NCI-H1417 treated with DMSO at 0.1 percent for 48 hours (cell line): ENCODE measurements around the gene IZUMO2.
"Not testable (repeated sequence)": the region's sequence is repeated elsewhere in the genome, so short reads cannot be mapped to it uniquely, and the experiment has no call there.

Experiments used
- DNase-seq: peaks from one replicate; lab custom pipeline; 2025; lab: John Stamatoyannopoulos, UW

Gene IZUMO2

DNA sequence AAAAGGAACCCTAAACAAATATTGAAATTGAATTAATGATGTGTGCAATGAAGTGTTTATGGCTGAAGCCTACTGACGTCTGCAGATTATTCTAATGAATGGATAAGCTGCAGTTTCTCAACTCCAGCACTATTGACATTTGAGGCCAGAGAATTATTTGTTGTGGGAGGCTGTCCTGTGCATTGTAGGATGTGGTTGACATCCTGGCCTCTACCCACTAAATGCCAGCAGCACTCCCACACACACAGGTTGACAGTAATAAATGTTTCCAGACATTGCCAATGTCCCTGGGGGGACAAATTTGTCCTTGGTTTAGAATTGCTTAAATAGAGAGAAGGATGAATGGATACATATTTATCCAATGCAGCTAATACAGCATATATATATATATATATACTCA is 21.1 kb upstream of the IZUMO2 start:
- no peak for DNase-seq

DNA sequence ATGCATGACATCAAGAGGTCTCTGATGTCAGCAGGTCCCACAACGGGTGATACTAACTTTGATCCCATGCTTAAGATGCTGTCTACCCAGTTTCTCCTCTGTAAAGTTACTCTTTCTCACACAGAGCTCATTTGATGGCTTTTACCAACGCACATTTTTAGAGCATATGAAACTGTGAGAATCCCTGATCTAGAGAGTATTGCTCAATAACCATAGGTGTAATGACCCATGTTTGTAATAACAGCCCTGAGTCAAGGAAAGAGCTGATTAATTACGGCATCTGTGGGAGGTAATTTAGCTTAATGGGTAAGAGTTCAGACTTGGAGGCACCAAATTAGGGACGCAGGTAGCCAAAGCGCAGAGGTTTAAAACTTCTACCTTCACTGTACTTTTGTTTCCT is 18.0 kb upstream of the IZUMO2 start:
- DNase-seq: no peak

DNA sequence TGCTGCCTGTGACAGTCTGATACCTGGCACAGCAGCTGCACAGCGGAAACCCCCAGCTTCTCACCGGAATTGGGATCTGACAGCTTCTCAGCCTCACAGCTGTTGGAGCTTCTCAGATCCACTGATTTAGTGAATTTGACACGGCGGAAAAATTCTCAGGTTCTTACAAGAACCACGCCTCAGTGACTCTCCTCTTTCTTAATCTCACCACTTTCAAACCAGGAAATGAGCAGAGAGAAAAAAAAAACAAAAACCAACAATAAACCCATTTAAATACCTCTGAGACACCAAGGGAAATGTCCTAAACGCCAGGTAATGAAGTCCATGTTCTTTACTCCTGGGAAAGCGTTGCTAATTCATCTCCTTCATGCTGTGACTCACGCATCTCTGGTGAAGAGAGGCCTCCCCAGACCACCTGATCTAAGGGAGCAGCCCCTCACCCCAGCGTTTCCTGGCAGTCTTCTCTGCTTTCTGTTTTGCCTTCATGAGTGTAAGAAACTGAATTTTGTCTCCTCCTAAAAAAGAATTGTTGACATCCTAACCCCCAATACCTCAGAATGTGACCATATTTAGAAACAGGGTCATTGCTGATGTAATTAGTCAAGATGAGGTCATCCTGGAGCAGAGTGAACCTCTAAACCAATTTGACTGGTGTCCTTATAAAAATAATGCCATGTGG is 15.9 kb upstream of the IZUMO2 start:
- DNase-seq: no peak

GRCh38 chr19:50178320-50178719 is 15.2 kb upstream of the IZUMO2 start:
- DNase-seq: no peak

GRCh38 chr19:50176775-50177174 is 13.7 kb upstream of the IZUMO2 start:
- DNase-seq: no peak

DNA sequence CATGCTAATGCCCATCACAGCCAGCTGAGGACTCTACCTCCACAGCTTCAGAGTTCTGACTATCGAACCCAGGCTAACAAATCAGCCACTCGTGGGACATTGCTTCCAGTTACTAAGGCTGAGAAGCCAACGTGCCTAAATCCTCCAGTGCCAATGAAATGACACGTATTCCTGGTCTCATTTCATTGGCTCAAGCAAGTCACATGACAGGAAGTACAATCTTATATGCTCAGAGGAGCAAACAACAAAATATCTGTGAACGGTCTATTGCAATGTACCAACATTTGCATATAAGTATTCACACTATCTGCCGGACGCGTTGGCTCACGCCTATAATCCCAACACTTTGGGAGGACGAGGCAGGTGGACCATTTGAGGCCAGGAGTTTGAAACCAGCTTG is 12.8 kb upstream of the IZUMO2 start:
- DNase-seq: no peak

DNA sequence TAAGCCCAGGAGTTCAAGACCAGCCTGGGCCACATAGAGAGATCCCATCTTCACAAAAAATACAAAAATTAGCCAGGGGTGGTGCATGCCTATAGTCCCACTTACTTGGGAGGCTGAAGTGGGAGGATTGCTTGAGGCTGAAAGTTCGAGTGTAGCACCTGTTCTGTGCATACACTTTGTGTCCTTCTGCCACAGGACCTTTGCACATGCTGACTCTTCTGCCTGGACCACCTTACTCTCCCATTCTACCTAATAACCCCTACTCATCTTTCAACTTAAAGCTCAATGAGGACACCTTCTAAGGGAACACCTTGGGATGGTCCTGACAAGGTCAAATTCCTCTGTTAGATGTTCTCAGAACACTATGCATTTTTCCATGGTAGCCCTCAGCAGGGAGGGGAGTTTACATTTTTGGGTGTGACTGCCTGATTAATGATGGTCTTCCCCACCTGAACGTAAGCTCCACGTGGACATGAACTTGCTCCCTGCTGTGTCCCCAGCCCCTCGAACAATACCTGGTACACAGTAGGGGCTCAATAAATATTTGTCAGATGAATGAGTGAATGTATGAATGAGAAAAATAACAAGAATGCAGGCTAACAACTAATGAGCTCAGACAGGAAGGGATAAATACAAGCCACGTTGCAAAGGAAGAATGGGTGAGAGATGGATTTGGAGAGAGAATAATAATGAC is 11.2 kb upstream of the IZUMO2 start:
- no peak for DNase-seq

GRCh38 chr19:50173127-50173526 is 10.0 kb upstream of the IZUMO2 start:
- DNase-seq: no peak

DNA sequence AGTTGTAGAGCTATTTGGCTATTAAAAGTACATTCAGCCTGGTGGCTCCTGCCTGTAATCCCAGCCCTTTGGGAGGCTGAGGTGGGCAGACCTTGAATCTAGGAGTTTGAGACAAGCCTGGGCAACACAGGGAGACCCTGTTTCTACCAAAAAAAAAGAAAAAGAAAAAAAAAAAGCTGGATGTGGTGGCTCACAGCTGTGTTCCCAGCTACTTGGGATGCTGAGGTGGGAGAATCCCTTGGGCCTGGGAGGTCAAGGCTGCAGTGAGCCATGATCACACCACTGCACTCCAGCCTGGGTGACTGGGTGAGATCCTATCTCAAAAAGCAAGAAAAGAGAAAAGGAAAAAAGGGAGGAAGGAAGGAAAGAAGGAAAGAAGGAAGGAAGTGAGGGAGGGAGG is 9.6 kb upstream of the IZUMO2 start:
- no peak for DNase-seq

DNA sequence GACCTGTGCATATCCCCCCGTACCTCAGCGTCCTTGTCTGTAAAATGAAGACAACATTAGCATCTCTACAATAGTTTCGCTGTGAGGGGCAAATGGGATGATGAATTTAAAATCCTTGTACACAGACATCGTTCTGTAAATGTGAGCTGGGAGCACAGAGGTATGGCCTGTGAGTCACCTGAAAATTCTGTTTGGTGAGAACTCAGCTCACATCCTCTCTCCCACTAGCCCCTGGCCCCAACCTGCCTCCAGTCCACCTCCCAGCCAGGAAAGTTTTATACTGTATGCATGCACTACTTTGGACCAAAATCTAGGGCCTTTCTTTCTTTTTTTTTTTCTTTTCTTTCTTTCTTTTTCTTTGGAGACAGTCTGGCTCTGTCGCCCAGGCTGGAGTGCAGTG is 8.7 kb upstream of the IZUMO2 start:
- DNase-seq: no peak

DNA sequence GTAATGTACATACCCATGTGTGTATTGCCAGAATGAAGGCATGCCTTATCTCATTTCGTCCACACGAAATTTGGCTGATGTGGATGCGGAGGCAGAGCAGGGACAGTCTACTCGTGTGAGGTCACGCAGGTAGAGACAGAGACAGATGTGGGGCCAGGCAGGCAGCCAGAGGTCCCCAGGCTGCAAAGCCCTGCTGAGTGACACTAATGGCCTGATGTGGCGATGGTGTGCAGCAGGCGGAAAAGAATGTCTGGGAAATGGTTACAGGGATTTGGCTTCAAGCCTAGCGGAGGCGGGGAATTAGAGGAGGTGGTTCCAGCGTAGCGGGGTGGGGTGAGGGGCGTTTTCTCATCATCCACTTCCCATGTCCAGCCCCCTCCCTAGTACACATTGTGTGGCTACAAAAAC is 4.2 kb upstream of the IZUMO2 start:
- no peak for DNase-seq

DNA sequence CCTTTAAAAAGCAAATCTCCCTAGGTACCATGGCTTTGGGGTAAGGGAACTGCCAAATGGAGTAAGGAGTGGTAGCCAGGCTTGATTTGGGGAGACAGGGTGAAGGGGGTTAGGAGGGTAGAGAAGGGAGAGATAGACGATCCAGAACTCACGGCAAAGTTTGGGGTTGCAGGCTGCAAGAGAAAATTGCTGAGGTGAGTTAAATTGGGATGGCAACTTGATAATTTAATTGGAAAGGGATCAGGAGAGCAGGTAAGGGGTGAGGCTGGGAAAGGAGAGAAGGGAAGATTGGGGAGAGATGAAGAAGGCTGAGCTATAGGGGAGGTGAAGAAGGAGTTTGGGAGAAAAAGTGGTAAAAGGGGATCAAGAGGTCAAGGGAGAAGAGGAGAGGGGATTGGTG is 4.0 kb downstream of the IZUMO2 start:
- no peak for DNase-seq

DNA sequence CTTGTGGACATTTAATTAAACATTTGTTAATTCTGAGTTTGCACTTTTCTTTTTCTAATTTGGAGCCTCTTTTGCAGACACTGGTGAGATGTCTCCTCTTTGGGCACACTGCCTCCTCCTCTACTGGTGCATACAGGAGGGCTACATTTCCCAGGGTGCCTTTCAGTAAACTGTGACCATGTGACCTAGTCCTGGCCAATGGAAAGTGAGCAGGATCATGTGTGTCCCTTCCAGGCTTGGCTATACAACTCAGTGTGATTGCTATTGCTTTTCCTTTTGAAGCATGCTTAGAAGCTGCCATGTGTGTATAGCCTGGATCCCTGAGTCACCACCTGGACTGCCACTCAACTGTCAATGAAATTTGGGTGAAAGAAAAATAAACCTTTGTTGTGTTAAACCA is 4.5 kb downstream of the IZUMO2 start:
- no peak for DNase-seq

- DNase-seq: no peak
Observed at GRCh38 chr19:50155520-50156109, 7.5 kb downstream of the IZUMO2 start.

DNA sequence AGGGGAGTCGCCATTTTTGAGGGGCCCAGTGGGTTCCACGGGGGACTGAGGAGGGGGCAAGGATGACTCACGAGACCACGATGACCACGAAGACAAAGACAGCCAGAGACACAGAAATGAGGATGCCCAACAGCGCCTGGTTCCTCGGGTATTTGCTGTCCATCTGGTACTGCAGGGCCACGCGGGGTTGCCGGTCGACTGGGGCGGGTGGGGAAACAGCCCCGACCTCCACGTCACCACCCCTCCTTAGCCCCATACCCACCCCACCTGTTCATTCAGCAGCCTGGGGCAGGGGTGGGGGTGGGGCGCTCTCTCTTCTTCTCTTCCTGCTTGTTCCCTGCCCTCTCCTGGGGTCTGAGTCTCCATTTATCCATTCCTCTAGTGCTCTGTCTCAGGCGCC is 8.6 kb downstream of the IZUMO2 start:
- no peak for DNase-seq

DNA sequence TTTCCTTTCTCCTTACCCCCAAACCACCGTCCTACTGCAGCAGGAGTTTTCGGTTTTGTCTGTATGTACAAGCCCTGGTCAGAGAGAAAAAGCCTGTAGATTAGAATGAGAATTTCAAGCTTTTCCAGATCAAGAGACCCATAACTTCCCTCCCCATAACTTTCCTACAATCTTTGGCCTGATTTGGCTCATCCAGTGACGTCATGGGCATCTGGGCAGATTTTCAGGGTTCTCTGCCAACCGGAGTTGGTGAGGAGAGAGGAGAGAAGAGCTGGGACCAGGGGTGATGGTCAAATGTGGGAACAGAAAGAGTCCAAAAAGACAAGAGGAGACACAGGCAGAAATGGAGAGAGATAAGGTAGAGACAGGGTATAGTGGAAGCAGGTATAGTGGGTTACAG is 10.5 kb downstream of the IZUMO2 start:
- no peak for DNase-seq

- DNase-seq: no peak
Observed at GRCh38 chr19:50148528-50148927, 14.6 kb downstream of the IZUMO2 start.

GRCh38 chr19:50147462-50148423 is 15.3 kb downstream of the IZUMO2 start:
- DNase-seq: no peak

GRCh38 chr19:50141921-50142320 is 21.2 kb downstream of the IZUMO2 start:
- not testable (repeated sequence) for DNase-seq

- DNase-seq: not testable (repeated sequence)
Observed at GRCh38 chr19:50140118-50140845, 22.8 kb downstream of the IZUMO2 start.

GRCh38 chr19:50136603-50137365 is 26.3 kb downstream of the IZUMO2 start:
- DNase-seq: not testable (repeated sequence)
